Hepatocyte (in vitro differentiated cells): ENCODE data around the gene FRS2. TPM values are rescaled to one million over a fixed set of nuclear protein-coding genes. Genes with fewer than 3 reads are reported as not detected.

Source experiments
- DNase-seq: peaks from one replicate; pipeline ENCODE4 v3.0.0-alpha.2; 2016; ENCODE audit warnings: low spot score
- H2AFZ ChIP-seq: fragments of 200-600 bp; sonication (generic); 2 replicates; pipeline ENCODE4 v1.6.0; 2016; ENCODE audit warnings: antibody characterized with exemption, mild to moderate bottlenecking
- H3K27ac ChIP-seq: fragments of 200-600 bp; sonication (generic); 2 replicates; pipeline ENCODE4 v1.5.1; 2016; ENCODE audit warnings: mild to moderate bottlenecking
- H3K27me3 ChIP-seq: fragments of 200-600 bp; sonication (generic); 2 replicates; pipeline ENCODE4 v1.6.1; 2016
- H3K36me3 ChIP-seq: fragments of 200-600 bp; sonication (generic); replicated peaks from 2 replicates; pipeline ENCODE4 v1.5.1; 2016; ENCODE audit warnings: low read depth; ENCODE audit not compliant: insufficient read depth
- H3K4me1 ChIP-seq: fragments of 200-600 bp; sonication (generic); 2 replicates; pipeline ENCODE4 v1.5.1; 2016; ENCODE audit warnings: mild to moderate bottlenecking, moderate library complexity; ENCODE audit not compliant: insufficient read depth
- H3K4me2 ChIP-seq: fragments of 200-600 bp; sonication (generic); 2 replicates; pipeline ENCODE4 v1.6.0; 2016
- H3K4me3 ChIP-seq: fragments of 200-600 bp; sonication (generic); 2 replicates; pipeline ENCODE4 v1.5.1; 2016; ENCODE audit warnings: mild to moderate bottlenecking
- H3K79me2 ChIP-seq: fragments of 200-600 bp; sonication (generic); 2 replicates; pipeline ENCODE4 v1.6.0; 2017; ENCODE audit warnings: mild to moderate bottlenecking
- H3K9me2 ChIP-seq: fragments of 200-600 bp; sonication (generic); replicated peaks from 2 replicates; pipeline ENCODE4 v1.6.0; 2017; ENCODE audit warnings: mild to moderate bottlenecking; ENCODE audit not compliant: insufficient read depth
- H3K9me3 ChIP-seq: fragments of 200-600 bp; sonication (generic); 2 replicates; pipeline ENCODE4 v1.5.1; 2016; ENCODE audit warnings: low read depth, mild to moderate bottlenecking
- H4K20me1 ChIP-seq: fragments of 200-600 bp; sonication (generic); 2 replicates; pipeline ENCODE4 v1.6.0; 2016; ENCODE audit warnings: mild to moderate bottlenecking; ENCODE audit not compliant: insufficient read depth, poor library complexity, severe bottlenecking
- CTCF ChIP-seq: fragments of 200-600 bp; sonication (generic); IDR thresholded peaks from 2 replicates; pipeline ENCODE4 v1.5.1; 2016; ENCODE audit warnings: antibody characterized with exemption, mild to moderate bottlenecking; ENCODE audit not compliant: poor library complexity
- EZH2 ChIP-seq: fragments of 200-600 bp; sonication (generic); IDR thresholded peaks from 2 replicates; pipeline ENCODE4 v1.6.1; 2016; ENCODE audit warnings: antibody characterized with exemption, mild to moderate bottlenecking, borderline replicate concordance
- EZH2phosphoT487 ChIP-seq: fragments of 200-600 bp; sonication (generic); IDR thresholded peaks from one replicate; pipeline ENCODE4 v1.6.1; 2018; ENCODE audit warnings: antibody characterized with exemption, mild to moderate bottlenecking, low read depth, moderate library complexity; ENCODE audit not compliant: unreplicated experiment, severe bottlenecking
- WGBS: methylation state at CpG from one replicate; pipeline ENCODE4 v1.1.6; 2016; ENCODE audit warnings: low lambda C conversion rate; ENCODE audit errors: missing lambda C conversion rate; 5-methylcytosine and 5-hydroxymethylcytosine counted together
- polyA plus RNA-seq: library from polyadenylated mRNA; unstranded; fragments of >200 nt; fragmentation: Nextera tagmentation; extraction: Ambion mirVana; gene quantifications from 2 replicates; pipeline ENCODE4 v1.2.1, GENCODE V29; 2016
- total RNA-seq: library from RNA; depleted of rRNA; stranded (reverse); fragments of >200 nt; gene quantifications from 2 replicates; pipeline ENCODE4 v1.2.3, GENCODE V29; 2014

FRS2 gene
- total and polyA plus RNA-seq, 2 experiments from 2014 or later, result 14.7 to 76.4 TPM

DNA sequence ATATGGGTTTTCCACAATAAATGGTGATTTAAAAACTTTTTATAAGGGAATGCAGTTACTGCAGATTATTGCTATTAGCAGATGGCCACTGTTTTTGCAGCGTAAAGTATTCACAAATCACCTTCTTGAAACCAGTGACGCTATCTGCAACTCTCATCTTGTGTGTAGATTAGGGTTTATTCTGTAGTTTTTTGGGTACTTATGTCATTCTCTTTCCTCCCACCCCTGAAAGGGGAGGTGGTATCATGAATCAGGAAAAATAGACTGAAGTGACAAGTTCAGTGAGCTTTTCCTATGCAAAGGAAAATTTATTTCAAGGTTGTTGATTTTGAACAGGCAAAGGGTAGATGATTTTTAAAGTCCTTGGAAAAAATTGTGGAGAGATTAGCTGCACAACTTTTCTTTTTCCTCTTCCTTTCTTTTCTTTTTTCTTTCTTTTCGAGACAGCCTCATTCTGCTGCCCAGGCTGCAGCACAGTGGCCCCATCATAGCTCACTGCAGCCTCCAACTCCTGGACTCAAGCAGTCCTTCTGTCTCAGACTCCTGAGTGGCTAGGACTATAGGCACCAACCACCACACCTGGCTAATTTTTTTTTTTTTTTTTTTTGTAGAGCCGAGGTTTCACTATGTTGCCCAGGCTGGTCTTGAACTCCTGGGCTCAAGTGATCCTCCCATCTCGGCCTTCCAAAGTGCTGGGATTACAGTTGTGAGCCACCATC is 1.6 kb downstream of the FRS2 start:
- DNase-seq, result no peak
- TF ChIP-seq EZH2 (no peak), EZH2phosphoT487 (no peak), CTCF (no peak)
- Histone ChIP-seq H3K27me3 (no peaks in the 10 kb centered on the region), H3K4me2 (peak overlapping the region; percentile 74), H3K79me2 (peaks cover 65% of the 10 kb centered on the region), H2AFZ (no peak overlapping the region), H3K27ac (peak overlapping the region; percentile 99), H3K4me1 (peaks cover 29% of the 10 kb centered on the region), H3K9me3 (no peaks in the 10 kb centered on the region), H4K20me1 (peaks cover 49% of the 10 kb centered on the region), H3K4me3 (peak overlapping the region; percentile 93), H3K36me3 (no peaks in the 10 kb centered on the region), H3K9me2 (no peaks in the 10 kb centered on the region)
- WGBS, result 67% methylated on average over 5 of the region's 5 CpGs

DNA sequence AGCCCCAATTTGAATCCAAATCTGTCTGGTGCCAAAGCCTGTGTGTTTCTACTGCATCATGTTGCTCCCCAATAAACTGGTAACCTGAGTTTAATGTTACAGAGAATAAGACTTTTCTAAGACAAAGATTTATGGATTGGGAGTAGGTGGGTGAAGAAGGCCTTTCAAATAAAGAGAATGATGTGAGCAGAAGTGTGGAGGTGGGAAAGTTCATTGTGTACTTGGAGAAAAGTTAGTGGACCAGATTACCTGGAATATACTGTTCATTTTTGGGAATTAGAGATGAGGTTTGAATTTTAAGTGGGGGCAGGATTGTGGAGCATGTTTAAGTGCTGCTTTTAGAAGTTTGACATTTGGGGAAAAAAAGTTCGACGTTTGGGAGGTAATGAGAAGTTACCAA is 3.1 kb downstream of the FRS2 start:
- H4K20me1 ChIP-seq, result peaks cover 54% of the 10 kb centered on the region
- peak overlapping the region; percentile 74 for H3K4me2 ChIP-seq
- no peak overlapping the region for H3K4me3 ChIP-seq
- no peak overlapping the region for H3K27ac ChIP-seq
- H3K9me3 ChIP-seq, result no peaks in the 10 kb centered on the region
- no peak overlapping the region for H2AFZ ChIP-seq
- no peaks in the 10 kb centered on the region for H3K27me3 ChIP-seq
- TF ChIP-seq CTCF (no peak), EZH2 (no peak), EZH2phosphoT487 (no peak)
- DNase-seq, result no peak
- 88% methylated on average over 2 of the region's 2 CpGs for WGBS
- H3K36me3 ChIP-seq, result no peaks in the 10 kb centered on the region
- H3K79me2 ChIP-seq, result peaks cover 79% of the 10 kb centered on the region
- no peaks in the 10 kb centered on the region for H3K9me2 ChIP-seq
- peaks cover 29% of the 10 kb centered on the region for H3K4me1 ChIP-seq

- DNase-seq, result no peak
- Histone ChIP-seq H3K36me3 (no peaks in the 10 kb centered on the region), H3K4me2 (peak overlapping the region; percentile 55), H3K79me2 (peaks cover 91% of the 10 kb centered on the region), H3K9me2 (no peaks in the 10 kb centered on the region), H3K4me1 (peaks cover 29% of the 10 kb centered on the region), H2AFZ (no peak overlapping the region), H4K20me1 (peaks cover 57% of the 10 kb centered on the region), H3K27me3 (no peaks in the 10 kb centered on the region), H3K4me3 (no peak overlapping the region), H3K27ac (no peak overlapping the region), H3K9me3 (no peaks in the 10 kb centered on the region)
- TF ChIP-seq EZH2phosphoT487 (no peak), EZH2 (no peak), CTCF (no peak)
- 86% methylated on average over 2 of the region's 2 CpGs for WGBS
These were observed 4.3 kb downstream of the FRS2 start for GRCh38 chr12:69474456-69474855.
